DND-41 (cell line): ENCODE data around the gene BBS12.

Experiments
- EZH2 ChIP-seq: IDR thresholded peaks from 3 replicates; pipeline ENCODE4 v1.6.1; 2012; ENCODE audit warnings: borderline replicate concordance, low read depth, mild to moderate bottlenecking, moderate library complexity, low read length, inconsistent platforms; ENCODE audit not compliant: severe bottlenecking
- TF ChIP-seq, protein P1 (sequence below): IDR thresholded peaks from 2 replicates; pipeline ENCODE4 v1.5.1; 2012; ENCODE audit warnings: borderline replicate concordance, low read length, moderate library complexity, mild to moderate bottlenecking; ENCODE audit not compliant: poor library complexity, severe bottlenecking; ENCODE audit errors: extremely low read depth

DNA sequence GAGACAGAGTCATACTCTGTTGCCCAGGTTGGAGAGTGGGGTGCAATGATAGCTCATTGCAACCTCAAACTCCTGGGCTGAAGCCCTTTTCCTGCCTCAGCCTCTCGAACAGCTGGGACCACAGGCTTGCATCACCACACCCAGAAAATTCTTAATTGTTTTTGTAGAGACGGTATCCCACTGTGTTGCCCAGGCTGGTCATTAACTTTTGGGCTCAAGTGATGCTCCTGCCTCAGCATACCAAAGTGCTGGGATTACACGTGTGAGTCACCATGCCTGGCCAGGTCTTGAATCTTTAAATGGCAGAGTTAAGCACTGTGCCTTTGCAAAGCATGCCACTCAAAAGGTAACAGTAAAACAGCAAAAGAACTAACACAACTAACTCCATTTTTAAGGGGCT, 28.6 kb upstream of the BBS12 start:
- no peak for TF ChIP-seq EZH2
- TF ChIP-seq, protein P1, sequence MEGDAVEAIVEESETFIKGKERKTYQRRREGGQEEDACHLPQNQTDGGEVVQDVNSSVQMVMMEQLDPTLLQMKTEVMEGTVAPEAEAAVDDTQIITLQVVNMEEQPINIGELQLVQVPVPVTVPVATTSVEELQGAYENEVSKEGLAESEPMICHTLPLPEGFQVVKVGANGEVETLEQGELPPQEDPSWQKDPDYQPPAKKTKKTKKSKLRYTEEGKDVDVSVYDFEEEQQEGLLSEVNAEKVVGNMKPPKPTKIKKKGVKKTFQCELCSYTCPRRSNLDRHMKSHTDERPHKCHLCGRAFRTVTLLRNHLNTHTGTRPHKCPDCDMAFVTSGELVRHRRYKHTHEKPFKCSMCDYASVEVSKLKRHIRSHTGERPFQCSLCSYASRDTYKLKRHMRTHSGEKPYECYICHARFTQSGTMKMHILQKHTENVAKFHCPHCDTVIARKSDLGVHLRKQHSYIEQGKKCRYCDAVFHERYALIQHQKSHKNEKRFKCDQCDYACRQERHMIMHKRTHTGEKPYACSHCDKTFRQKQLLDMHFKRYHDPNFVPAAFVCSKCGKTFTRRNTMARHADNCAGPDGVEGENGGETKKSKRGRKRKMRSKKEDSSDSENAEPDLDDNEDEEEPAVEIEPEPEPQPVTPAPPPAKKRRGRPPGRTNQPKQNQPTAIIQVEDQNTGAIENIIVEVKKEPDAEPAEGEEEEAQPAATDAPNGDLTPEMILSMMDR = no peak
